ENCODE data around the gene POC5.

GRCh38 chr5:75686480-75686879 is 30.8 kb downstream of the POC5 start:
- TF ChIP-seq CTCF (IDR thresholded peaks at IDR 0.05) (no peak), POLR2A (IDR thresholded peaks at IDR 0.05) (no peak)

Data from Peyer's patch (tissue), 4 donors.